AG04449 (cell line): ENCODE data around the gene SOBP.

Source experiments
- CTCF ChIA-PET: fragments of 350-600 bp; formaldehyde crosslinking; extraction: SDS; loops from one replicate; lab custom pipeline; 2021; ENCODE audit warnings: antibody characterized with exemption; lab: Yijun Ruan, JAX
- POLR2A ChIA-PET: fragments of 400-600, 350-600 bp; formaldehyde crosslinking; extraction: SDS; loops from one replicate; lab custom pipeline; 2020; ENCODE audit warnings: antibody characterized with exemption, inconsistent platforms; lab: Yijun Ruan, JAX
- DNase-seq: peaks from one replicate; pipeline ENCODE4 v3.0.0-alpha.2; 2010; ENCODE audit warnings: low read depth, low spot score
- H3K4me3 ChIP-seq: 2 replicates; pipeline ENCODE4 v1.5.1; 2011; ENCODE audit warnings: low read depth, mild to moderate bottlenecking, control low read depth, low read length
- CTCF ChIP-seq: IDR thresholded peaks from one replicate; pipeline ENCODE4 v1.5.1; 2011; ENCODE audit warnings: mild to moderate bottlenecking, moderate library complexity, low read length, control low read depth, inconsistent platforms; ENCODE audit not compliant: insufficient read depth; ENCODE audit errors: missing control alignments

The SOBP gene

GRCh38 chr6:107703606-107704005 is 213.7 kb downstream of the SOBP start:
- ChIA-PET POLR2A (no interaction called here), CTCF (interaction anchor here (0.6 to 6.1 kb wide), 19 partner anchors 8 to 569 kb away, joined by 3 to 78 read pairs (median 4); no protein-coding TSS in a partner anchor)

DNA sequence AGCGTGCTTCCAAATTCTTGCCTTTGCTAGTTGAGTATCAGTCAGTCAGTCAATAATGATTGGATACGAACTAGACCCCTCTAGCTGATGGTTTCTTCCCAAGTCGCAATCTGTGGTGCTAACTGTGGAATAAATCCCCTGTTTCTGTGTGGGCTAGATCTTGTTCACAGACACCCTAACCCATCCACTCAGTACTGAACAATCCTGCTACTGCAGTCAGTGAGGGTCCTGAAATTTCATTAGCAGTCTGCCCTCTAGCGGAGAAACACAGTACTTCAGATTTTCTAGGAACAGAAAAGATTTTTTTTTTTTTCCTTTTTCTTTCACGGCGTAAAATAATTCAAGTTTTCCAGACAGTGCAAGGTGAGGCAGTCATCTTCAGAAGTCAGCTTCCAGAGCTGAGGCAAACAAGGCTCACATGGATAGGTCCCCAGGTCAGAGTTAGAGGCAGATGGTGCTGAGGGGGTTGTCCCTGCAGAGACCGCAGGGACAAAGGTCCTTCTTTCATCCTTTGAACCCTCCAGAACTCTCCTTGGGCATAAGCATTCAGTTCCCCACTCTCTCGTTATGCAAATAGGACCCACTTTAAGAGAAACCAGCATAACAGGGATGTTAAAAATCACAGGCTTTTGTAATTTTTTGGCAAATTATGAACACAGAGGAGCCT is 214.6 kb downstream of the SOBP start:
- ChIA-PET CTCF (interaction anchor here (0.6 to 6.1 kb wide), 20 partner anchors 9 to 570 kb away, joined by 3 to 78 read pairs (median 4); no protein-coding TSS in a partner anchor), POLR2A (no interaction called here)
- H3K4me3 ChIP-seq = no peak overlapping the region
- DNase-seq = no peak
- TF ChIP-seq CTCF = peak; percentile 55

More at GRCh38 chr6:107703606-107704005, 213.7 kb downstream of the SOBP start:
- H3K4me3 ChIP-seq = no peak overlapping the region
- no peak for DNase-seq
- no peak for TF ChIP-seq CTCF

GRCh38 chr6:107706516-107707115 is 216.7 kb downstream of the SOBP start:
- H3K4me3 ChIP-seq = no peak overlapping the region
- DNase-seq = no peak
- no peak for TF ChIP-seq CTCF
- ChIA-PET POLR2A (no interaction called here), CTCF (interaction anchor here (1.5 to 6.1 kb wide), 3 partner anchors 17 to 33 kb away, joined by 7 to 78 read pairs (median 75); no protein-coding TSS in a partner anchor)

DNA sequence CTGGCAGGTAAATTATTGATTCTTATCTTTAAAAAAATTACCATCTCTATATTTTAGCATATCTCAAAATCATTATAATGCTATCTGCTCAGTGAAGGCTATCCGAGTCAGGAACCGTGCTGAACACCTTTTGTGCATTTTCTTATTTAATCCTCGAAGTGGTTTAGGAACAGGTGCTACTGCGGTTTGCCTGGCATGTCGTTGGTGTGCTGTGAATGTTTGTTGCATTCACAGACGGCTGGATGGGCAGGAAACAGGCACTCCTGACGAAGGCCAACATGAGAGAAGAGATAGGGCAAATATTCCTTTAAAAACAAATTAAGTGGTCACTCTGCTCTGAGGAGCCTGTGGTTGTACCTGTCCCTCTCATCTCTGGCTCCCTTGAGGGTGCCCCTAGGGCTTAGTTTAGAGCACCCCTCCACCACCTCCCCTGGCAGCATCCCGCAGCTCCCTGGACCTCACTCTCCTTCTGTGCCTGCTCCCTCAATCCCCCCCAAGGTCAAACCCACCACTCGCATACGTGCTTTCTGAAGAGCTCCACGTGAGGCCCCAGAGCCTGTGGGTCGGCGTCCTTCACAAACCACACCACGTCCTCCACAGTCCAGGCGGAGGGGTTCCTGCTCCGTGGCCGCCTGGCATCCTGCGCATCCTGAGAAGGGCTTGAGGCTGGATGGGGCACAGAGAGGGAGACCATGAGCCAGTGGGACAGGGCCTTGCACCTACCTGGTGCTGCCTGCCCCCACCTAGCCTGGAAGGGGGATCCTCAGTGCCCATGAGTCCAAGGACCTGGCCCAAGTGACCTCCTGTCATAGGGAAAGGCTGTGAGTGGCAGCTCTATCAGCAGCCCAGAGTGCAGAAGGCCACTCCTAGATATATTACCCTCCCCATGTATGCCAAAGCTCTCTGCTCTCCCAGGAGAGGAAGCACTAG is 217.7 kb downstream of the SOBP start:
- ChIA-PET CTCF (interaction anchor here (1.5 to 2.0 kb wide), 3 partner anchors 9 to 29 kb away, joined by 5 to 8 read pairs (median 7); no protein-coding TSS in a partner anchor), POLR2A (no interaction called here)
- TF ChIP-seq CTCF = no peak
- no peak for DNase-seq
- no peak overlapping the region for H3K4me3 ChIP-seq

GRCh38 chr6:107708435-107708834 is 218.5 kb downstream of the SOBP start:
- H3K4me3 ChIP-seq = no peak overlapping the region
- POLR2A ChIA-PET = no interaction called here
- TF ChIP-seq CTCF = no peak
- CTCF ChIA-PET = interaction anchor here (1.1 to 2.0 kb wide), 4 partner anchors 10 to 32 kb away, joined by 4 to 8 read pairs (median 6); no protein-coding TSS in a partner anchor
- DNase-seq = no peak

- TF ChIP-seq CTCF = no peak
- CTCF ChIA-PET = interaction anchor here (1.1 to 2.0 kb wide), 4 partner anchors 10 to 33 kb away, joined by 4 to 8 read pairs (median 6); no protein-coding TSS in a partner anchor
- POLR2A ChIA-PET = no interaction called here
- H3K4me3 ChIP-seq = no peak overlapping the region
- DNase-seq = no peak
These were observed 219.4 kb downstream of the SOBP start for GRCh38 chr6:107709341-107709740.
